GM12873 (cell line): Measurements from ENCODE around the gene RAB40B.

Experiments used
- CTCF ChIP-seq: IDR thresholded peaks from 2 replicates; pipeline ENCODE4 v1.5.1; 2012; ENCODE audit warnings: low read depth, mild to moderate bottlenecking, moderate library complexity, low read length, control low read depth; ENCODE audit not compliant: insufficient read depth; ENCODE audit errors: missing control alignments

RAB40B gene

GRCh38 chr17:82614095-82614631 lies 84.3 kb downstream of the RAB40B start:
- no peak for TF ChIP-seq CTCF

GRCh38 chr17:82613283-82614094 lies 85.0 kb downstream of the RAB40B start:
- TF ChIP-seq CTCF: no peak

- TF ChIP-seq CTCF: no peak
Measured at GRCh38 chr17:82611140-82612058, 87.1 kb downstream of the RAB40B start.

GRCh38 chr17:82609655-82610054 lies 88.8 kb downstream of the RAB40B start:
- no peak for TF ChIP-seq CTCF

- no peak for TF ChIP-seq CTCF
Measured at GRCh38 chr17:82608816-82609215, 89.7 kb downstream of the RAB40B start.

- no peak for TF ChIP-seq CTCF
Measured at GRCh38 chr17:82605939-82606600, 92.4 kb downstream of the RAB40B start.
